Sigmoid colon (tissue), 4 donors: ENCODE results near the gene NDOR1.

Source experiments
- CTCF ChIP-seq, 4 experiments: fragments of 450-650 bp in 3 of 4; fragments of 200-600 bp in 1 of 4; IDR thresholded peaks; one replicate each; pipeline ENCODE4 v1.5.1; 2016 to 2019; ENCODE audit warnings: antibody characterized with exemption in 4 of 4, mild to moderate bottlenecking in 3 of 4, moderate library complexity in 2 of 4
- POLR2AphosphoS5 ChIP-seq, 4 donors: sonication (generic); formaldehyde crosslinking; IDR thresholded peaks; one replicate each; pipeline ENCODE4 v1.6.1; 2017; ENCODE audit warnings: antibody characterized with exemption in 4 of 4

GRCh38 chr9:137234055-137234697 lies 28.7 kb downstream of the NDOR1 start:
- TF ChIP-seq POLR2AphosphoS5 (IDR thresholded peaks at IDR 0.05) (no peak), CTCF (IDR thresholded peaks at IDR 0.05) (no peak)
